ENCODE results near the gene XPC.

GRCh38 chr3:14124615-14125192 lies 53.7 kb downstream of the XPC start, which contains the start of the genes CHCHD4 and TMEM43:
- TF ChIP-seq LEF1 (IDR thresholded peaks at IDR 0.05; ENCODE audit: borderline replicate concordance) (no peak), NFRKB (IDR thresholded peaks at IDR 0.05) (no peak)

Measured in HEK293T (cell line).